Stomach smooth muscle (tissue), 2 donors: ENCODE measurements around the gene UBE2D2.
"Not testable (repeated sequence)": the region's sequence is repeated elsewhere in the genome, so short reads cannot be mapped to it uniquely, and the experiment has no call there.

Experiments used
- H3K27ac ChIP-seq: one replicate; pipeline ENCODE4 v1.7.0; 2013; ENCODE audit warnings: mild to moderate bottlenecking, low read length, inconsistent platforms
- H3K27me3 ChIP-seq, 2 donors: one replicate each; pipeline ENCODE4 v1.7.0; 2013; ENCODE audit warnings: low read length in 2 of 2; ENCODE audit not compliant: insufficient read depth in 2 of 2, control insufficient read depth in 1 of 2
- H3K36me3 ChIP-seq, 2 donors: one replicate each; pipeline ENCODE4 v1.7.0; 2013; ENCODE audit warnings: low read length in 2 of 2; ENCODE audit not compliant: control insufficient read depth in 2 of 2, insufficient read depth in 2 of 2
- H3K4me1 ChIP-seq: one replicate; pipeline ENCODE4 v1.7.0; 2013; ENCODE audit warnings: low read length; ENCODE audit not compliant: control insufficient read depth, insufficient read depth
- H3K4me3 ChIP-seq, 2 donors: one replicate each; pipeline ENCODE4 v1.7.0; 2013; ENCODE audit warnings: low read length in 2 of 2
- H3K9ac ChIP-seq, 2 donors: one replicate each; pipeline ENCODE4 v1.7.0; 2013; ENCODE audit warnings: low read length in 2 of 2, mild to moderate bottlenecking in 1 of 2
- H3K9me3 ChIP-seq, 2 donors: one replicate each; pipeline ENCODE4 v1.7.0; 2013; ENCODE audit warnings: low read length in 2 of 2; ENCODE audit not compliant: control insufficient read depth in 2 of 2
- donor health status: healthy.
- donor health status: Pancreatic carcinoma.

Gene UBE2D2

GRCh38 chr5:139588962-139589361 lies 27.8 kb downstream of the UBE2D2 start:
- Histone ChIP-seq H3K4me3 (no peak overlapping the region), H3K4me1 (peaks cover 2% of the 10 kb centered on the region), H3K27me3 (no peaks in the 10 kb centered on the region), H3K36me3 (no peaks in the 10 kb centered on the region), H3K9me3 (no peaks in the 10 kb centered on the region), H3K9ac (no peak overlapping the region), H3K27ac (no peak overlapping the region)

GRCh38 chr5:139592289-139592688 lies 31.1 kb downstream of the UBE2D2 start:
- no peak overlapping the region for H3K9ac ChIP-seq
- H3K9me3 ChIP-seq = no peaks in the 10 kb centered on the region
- H3K4me3 ChIP-seq = no peak overlapping the region
- no peak overlapping the region for H3K27ac ChIP-seq
- no peaks in the 10 kb centered on the region for H3K36me3 ChIP-seq
- H3K4me1 ChIP-seq = no peaks in the 10 kb centered on the region
- no peaks in the 10 kb centered on the region for H3K27me3 ChIP-seq

GRCh38 chr5:139593076-139593475 lies 31.9 kb downstream of the UBE2D2 start:
- H3K9me3 ChIP-seq, H3K36me3 ChIP-seq, H3K4me1 ChIP-seq, H3K27ac ChIP-seq, H3K27me3 ChIP-seq, H3K9ac ChIP-seq, H3K4me3 ChIP-seq: not testable (repeated sequence)

- Histone ChIP-seq H3K4me3 (no peak overlapping the region), H3K4me1 (no peaks in the 10 kb centered on the region), H3K27ac (no peak overlapping the region), H3K9ac (no peak overlapping the region), H3K27me3 (no peaks in the 10 kb centered on the region), H3K36me3 (no peaks in the 10 kb centered on the region), H3K9me3 (no peaks in the 10 kb centered on the region)
Measured at GRCh38 chr5:139593716-139594319, 32.7 kb downstream of the UBE2D2 start.

GRCh38 chr5:139597134-139597533 lies 36.0 kb downstream of the UBE2D2 start:
- Histone ChIP-seq H3K4me3 (no peak overlapping the region), H3K9me3 (no peaks in the 10 kb centered on the region), H3K4me1 (no peaks in the 10 kb centered on the region), H3K9ac (no peak overlapping the region), H3K27me3 (no peaks in the 10 kb centered on the region), H3K27ac (no peak overlapping the region), H3K36me3 (peaks cover 2 to 3% of the 10 kb centered on the region in 2 donors)

GRCh38 chr5:139598601-139598965 lies 37.4 kb downstream of the UBE2D2 start:
- not testable (repeated sequence) for H3K9me3 ChIP-seq, H3K9ac ChIP-seq, H3K27ac ChIP-seq, H3K4me1 ChIP-seq, H3K27me3 ChIP-seq, H3K4me3 ChIP-seq, H3K36me3 ChIP-seq

- no peaks in the 10 kb centered on the region for H3K4me1 ChIP-seq
- no peak overlapping the region for H3K27ac ChIP-seq
- no peaks in the 10 kb centered on the region for H3K9me3 ChIP-seq
- H3K27me3 ChIP-seq = no peaks in the 10 kb centered on the region
- H3K36me3 ChIP-seq = peaks cover 5 to 9% of the 10 kb centered on the region in 2 donors
- no peak overlapping the region for H3K4me3 ChIP-seq
- H3K9ac ChIP-seq = no peak overlapping the region
Measured at GRCh38 chr5:139600336-139600949, 39.3 kb downstream of the UBE2D2 start.

- no peak overlapping the region for H3K4me3 ChIP-seq
- no peak overlapping the region for H3K27ac ChIP-seq
- peaks cover 5 to 9% of the 10 kb centered on the region in 2 donors for H3K36me3 ChIP-seq
- H3K9ac ChIP-seq = no peak overlapping the region
- no peaks in the 10 kb centered on the region for H3K9me3 ChIP-seq
- H3K4me1 ChIP-seq = no peaks in the 10 kb centered on the region
- no peaks in the 10 kb centered on the region for H3K27me3 ChIP-seq
Measured at GRCh38 chr5:139601429-139601828, 40.3 kb downstream of the UBE2D2 start.

GRCh38 chr5:139601948-139602347 lies 40.8 kb downstream of the UBE2D2 start:
- not testable (repeated sequence) for H3K27me3 ChIP-seq, H3K9me3 ChIP-seq, H3K27ac ChIP-seq, H3K4me1 ChIP-seq, H3K36me3 ChIP-seq, H3K9ac ChIP-seq, H3K4me3 ChIP-seq

- Histone ChIP-seq H3K9ac (no peak overlapping the region), H3K36me3 (peaks cover 5 to 9% of the 10 kb centered on the region in 2 donors), H3K27me3 (no peaks in the 10 kb centered on the region), H3K9me3 (no peaks in the 10 kb centered on the region), H3K4me3 (no peak overlapping the region), H3K27ac (no peak overlapping the region), H3K4me1 (no peaks in the 10 kb centered on the region)
Measured at GRCh38 chr5:139605887-139606286, 44.7 kb downstream of the UBE2D2 start.

GRCh38 chr5:139611703-139612584 lies 50.8 kb downstream of the UBE2D2 start:
- H3K27ac ChIP-seq = no peak overlapping the region

More at GRCh38 chr5:139611703-139612584, 50.8 kb downstream of the UBE2D2 start:
- H3K9ac ChIP-seq = no peak overlapping the region
- peaks cover 0 to 7% of the 10 kb centered on the region in 2 donors for H3K36me3 ChIP-seq
- no peaks in the 10 kb centered on the region for H3K4me1 ChIP-seq
- no peak overlapping the region for H3K4me3 ChIP-seq
- no peaks in the 10 kb centered on the region for H3K27me3 ChIP-seq
- no peaks in the 10 kb centered on the region for H3K9me3 ChIP-seq
